ENCODE data around the gene SOBP.

Gene SOBP

GRCh38 chr6:107699254-107699653, 209.3 kb downstream of the SOBP start:
- no peak for DNase-seq

- no peak for DNase-seq
Observed at GRCh38 chr6:107699697-107700325, 209.9 kb downstream of the SOBP start.

GRCh38 chr6:107703606-107704005, 213.7 kb downstream of the SOBP start:
- DNase-seq = no peak

- DNase-seq = peak in 1 of 2 experiments; percentile 16
Observed at GRCh38 chr6:107704347-107705013, 214.6 kb downstream of the SOBP start.

- no peak for DNase-seq
Observed at GRCh38 chr6:107706516-107707115, 216.7 kb downstream of the SOBP start.

GRCh38 chr6:107707346-107708275, 217.7 kb downstream of the SOBP start:
- DNase-seq = peak in 1 of 2 experiments; percentile 18

- DNase-seq = no peak
Observed at GRCh38 chr6:107708435-107708834, 218.5 kb downstream of the SOBP start.

GRCh38 chr6:107709341-107709740, 219.4 kb downstream of the SOBP start:
- no peak for DNase-seq
